ENCODE results near the gene NHP2. TPM values are rescaled to one million over a fixed set of nuclear protein-coding genes. Genes with fewer than 3 reads are reported as not detected.

Gene NHP2
- total RNA-seq, 1 experiment from 2014 or later: 232 TPM

DNA sequence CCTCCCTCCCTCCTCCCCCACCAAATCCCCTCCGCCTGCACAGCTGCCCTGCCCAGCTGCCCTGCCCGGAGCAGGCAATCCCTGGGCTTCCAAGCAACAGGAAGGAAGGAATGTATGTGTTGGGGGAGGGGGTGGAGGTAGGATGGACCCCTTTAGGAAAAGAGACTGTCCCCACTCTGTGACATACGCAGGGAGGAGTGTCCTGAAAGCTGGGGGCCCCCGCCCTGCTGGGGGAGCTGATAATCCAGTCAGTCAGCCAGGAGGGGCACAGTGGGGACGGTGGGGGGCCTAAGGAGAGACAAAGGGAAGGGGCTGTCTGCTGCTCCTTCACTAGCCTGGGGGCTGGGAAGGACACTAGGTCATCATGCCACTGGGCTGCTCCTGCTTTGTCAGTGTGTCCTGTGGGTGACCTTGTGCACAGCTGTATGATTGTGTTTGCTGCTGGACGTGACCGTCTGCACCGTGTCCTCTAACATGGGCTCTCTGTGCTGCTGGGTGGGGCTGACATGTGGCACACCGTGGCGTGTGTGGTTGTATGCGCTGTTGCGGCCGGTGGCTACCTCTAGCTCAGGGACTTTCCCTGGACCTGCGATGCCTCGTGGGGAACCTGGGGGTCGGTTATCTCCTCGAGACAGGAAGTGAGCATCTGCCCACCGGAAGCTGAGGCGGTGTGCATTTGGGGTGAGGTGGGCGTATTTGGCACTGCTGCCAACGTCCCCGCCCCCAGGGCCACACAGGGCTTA is 37.4 kb downstream of the NHP2 start:
- Histone ChIP-seq H3K4me3 (ENCODE audit: low read depth, low read length, poor library complexity, severe bottlenecking) (no peak overlapping the region), H3K27ac (ENCODE audit: low read depth, low read length, poor library complexity, severe bottlenecking) (no peak overlapping the region), H3K4me1 (ENCODE audit: insufficient read depth, low read length, poor library complexity, severe bottlenecking) (peaks cover 24% of the 10 kb centered on the region), H3K27me3 (replicated peaks; ENCODE audit: insufficient read depth, low read depth, low read length, poor library complexity) (no peaks in the 10 kb centered on the region), H3K36me3 (ENCODE audit: insufficient read depth, low read length, poor library complexity, severe bottlenecking) (no peaks in the 10 kb centered on the region), H3K9me3 (ENCODE audit: low read depth, low read length, poor library complexity, severe bottlenecking) (no peaks in the 10 kb centered on the region)
- intact Hi-C loops (cut with micrococcal nuclease; ENCODE audit: unreplicated experiment): no loop called here
- TF ChIP-seq, protein P1, sequence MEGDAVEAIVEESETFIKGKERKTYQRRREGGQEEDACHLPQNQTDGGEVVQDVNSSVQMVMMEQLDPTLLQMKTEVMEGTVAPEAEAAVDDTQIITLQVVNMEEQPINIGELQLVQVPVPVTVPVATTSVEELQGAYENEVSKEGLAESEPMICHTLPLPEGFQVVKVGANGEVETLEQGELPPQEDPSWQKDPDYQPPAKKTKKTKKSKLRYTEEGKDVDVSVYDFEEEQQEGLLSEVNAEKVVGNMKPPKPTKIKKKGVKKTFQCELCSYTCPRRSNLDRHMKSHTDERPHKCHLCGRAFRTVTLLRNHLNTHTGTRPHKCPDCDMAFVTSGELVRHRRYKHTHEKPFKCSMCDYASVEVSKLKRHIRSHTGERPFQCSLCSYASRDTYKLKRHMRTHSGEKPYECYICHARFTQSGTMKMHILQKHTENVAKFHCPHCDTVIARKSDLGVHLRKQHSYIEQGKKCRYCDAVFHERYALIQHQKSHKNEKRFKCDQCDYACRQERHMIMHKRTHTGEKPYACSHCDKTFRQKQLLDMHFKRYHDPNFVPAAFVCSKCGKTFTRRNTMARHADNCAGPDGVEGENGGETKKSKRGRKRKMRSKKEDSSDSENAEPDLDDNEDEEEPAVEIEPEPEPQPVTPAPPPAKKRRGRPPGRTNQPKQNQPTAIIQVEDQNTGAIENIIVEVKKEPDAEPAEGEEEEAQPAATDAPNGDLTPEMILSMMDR (conservative IDR thresholded peaks at IDR 0.05; ENCODE audit: low read depth, low read length): no peak
- TF ChIP-seq EZH2 (IDR thresholded peaks at IDR 0.05; ENCODE audit: borderline replicate concordance, low read depth, low read length, poor library complexity, severe bottlenecking): no peak
- no TSS peak for BruUV-seq (replicated peaks)
- peak; percentile 22 for DNase-seq (ENCODE audit: low spot score)
- POLR2A ChIA-PET (ENCODE audit: low non-redundant PET): no interaction called here
- CTCF ChIA-PET: no interaction called here

DNA sequence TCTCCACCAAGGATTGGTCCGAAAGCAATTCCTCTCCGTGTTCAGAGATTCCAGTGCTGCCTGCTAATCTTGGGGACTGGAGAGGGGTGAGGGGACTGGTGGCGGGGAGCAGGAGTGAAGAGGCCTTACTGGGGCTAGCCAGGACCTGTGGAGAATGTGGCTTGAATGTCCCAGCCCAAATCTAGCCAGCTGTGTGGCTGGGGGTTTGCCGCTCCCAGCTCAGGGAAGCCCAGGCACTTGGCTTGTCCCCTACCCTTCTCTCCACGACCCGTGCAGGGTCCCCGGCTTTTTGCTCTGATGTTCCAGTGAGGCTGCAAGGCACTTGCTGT is 37.9 kb downstream of the NHP2 start:
- CTCF ChIA-PET: no interaction called here
- POLR2A ChIA-PET (ENCODE audit: low non-redundant PET): no interaction called here
- Histone ChIP-seq H3K4me1 (ENCODE audit: insufficient read depth, low read length, poor library complexity, severe bottlenecking) (peaks cover 24% of the 10 kb centered on the region), H3K9me3 (ENCODE audit: low read depth, low read length, poor library complexity, severe bottlenecking) (no peaks in the 10 kb centered on the region), H3K27me3 (replicated peaks; ENCODE audit: insufficient read depth, low read depth, low read length, poor library complexity) (no peaks in the 10 kb centered on the region), H3K27ac (ENCODE audit: low read depth, low read length, poor library complexity, severe bottlenecking) (no peak overlapping the region), H3K4me3 (ENCODE audit: low read depth, low read length, poor library complexity, severe bottlenecking) (no peak overlapping the region), H3K36me3 (ENCODE audit: insufficient read depth, low read length, poor library complexity, severe bottlenecking) (no peaks in the 10 kb centered on the region)
- intact Hi-C loops (cut with micrococcal nuclease; ENCODE audit: unreplicated experiment): no loop called here
- TF ChIP-seq EZH2 (IDR thresholded peaks at IDR 0.05; ENCODE audit: borderline replicate concordance, low read depth, low read length, poor library complexity, severe bottlenecking): no peak
- TF ChIP-seq, protein P1 (conservative IDR thresholded peaks at IDR 0.05; ENCODE audit: low read depth, low read length): no peak
- BruUV-seq (replicated peaks): no TSS peak
- no peak for DNase-seq (ENCODE audit: low spot score)

- no peaks in the 10 kb centered on the region for H3K9me3 ChIP-seq (ENCODE audit: low read depth, low read length, poor library complexity, severe bottlenecking)
- intact Hi-C loops (cut with micrococcal nuclease; ENCODE audit: unreplicated experiment): no loop called here
- no peak overlapping the region for H3K4me3 ChIP-seq (ENCODE audit: low read depth, low read length, poor library complexity, severe bottlenecking)
- H3K4me1 ChIP-seq (ENCODE audit: insufficient read depth, low read length, poor library complexity, severe bottlenecking): peaks cover 24% of the 10 kb centered on the region
- BruUV-seq (replicated peaks): no TSS peak
- no peak overlapping the region for H3K27ac ChIP-seq (ENCODE audit: low read depth, low read length, poor library complexity, severe bottlenecking)
- H3K36me3 ChIP-seq (ENCODE audit: insufficient read depth, low read length, poor library complexity, severe bottlenecking): no peaks in the 10 kb centered on the region
- CTCF ChIA-PET: no interaction called here
- H3K27me3 ChIP-seq (replicated peaks; ENCODE audit: insufficient read depth, low read depth, low read length, poor library complexity): no peaks in the 10 kb centered on the region
- POLR2A ChIA-PET (ENCODE audit: low non-redundant PET): no interaction called here
- no peak for DNase-seq (ENCODE audit: low spot score)
- TF ChIP-seq EZH2 (IDR thresholded peaks at IDR 0.05; ENCODE audit: borderline replicate concordance, low read depth, low read length, poor library complexity, severe bottlenecking): no peak
- TF ChIP-seq, protein P1 (conservative IDR thresholded peaks at IDR 0.05; ENCODE audit: low read depth, low read length): no peak
These were observed 38.4 kb downstream of the NHP2 start for GRCh38 chr5:178115136-178115813.

Measured in A673 (cell line).